SU-DHL-6 (cell line): Measurements from ENCODE around the gene SMKR1.

Experiments
- CTCF ChIP-seq: fragments of 200-600 bp; sonication (generic); IDR thresholded peaks from one replicate; pipeline ENCODE4 v1.5.1; 2017; ENCODE audit warnings: antibody characterized with exemption, mild to moderate bottlenecking, low read length, moderate library complexity; ENCODE audit not compliant: insufficient read depth, poor library complexity, severe bottlenecking
- EZH2phosphoT487 ChIP-seq: fragments of 200-600 bp; sonication (generic), shearing (Covaris generic); conservative IDR thresholded peaks from 2 replicates; pipeline ENCODE4 v1.6.1; 2018; ENCODE audit warnings: mild to moderate bottlenecking, antibody characterized with exemption, low read length, moderate library complexity, mixed read lengths

DNA sequence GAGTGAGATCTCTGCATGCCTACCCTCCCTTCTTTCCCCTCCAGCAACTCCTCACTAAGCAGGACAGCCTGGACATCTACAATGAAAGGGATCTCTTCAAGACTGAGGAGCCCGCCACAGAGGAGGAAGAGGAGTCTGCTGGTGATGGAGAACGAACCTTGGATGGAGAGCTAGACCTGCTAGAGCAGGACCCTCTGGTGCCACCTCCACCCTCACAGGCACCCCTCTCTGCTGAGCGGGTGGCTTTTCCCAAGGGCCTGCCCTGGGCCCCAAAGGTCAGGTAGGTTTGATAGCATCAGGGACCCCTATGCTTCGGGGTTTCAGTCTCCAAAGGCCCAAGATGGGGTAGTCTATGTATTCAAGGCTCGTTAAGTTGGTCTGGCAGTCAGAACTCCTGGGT, 44.2 kb upstream of the SMKR1 start:
- TF ChIP-seq CTCF = no peak
- TF ChIP-seq EZH2phosphoT487 = no peak
